B cell (primary cell): ENCODE measurements around the gene MLLT6. TPM values are rescaled to one million over a fixed set of nuclear protein-coding genes. Genes with fewer than 3 reads are reported as not detected.

Experiments used
- ATAC-seq: fragments of 200-7000 bp; cut with Tn5 transposase; one replicate; pipeline ENCODE4 v1.10.0; 2021; ENCODE audit warnings: low read depth, mild to moderate bottlenecking, moderate number of reproducible peaks, moderate library complexity
- CTCF ChIA-PET: fragments of 350-600 bp; sonication (Branson Sonifier 250); formaldehyde crosslinking; loops from one replicate; lab custom pipeline; 2021; ENCODE audit warnings: antibody characterized with exemption, inconsistent platforms; lab: Charles Lee
- POLR2A ChIA-PET: fragments of 350-600 bp; sonication (Branson Sonifier 250); formaldehyde crosslinking; loops from one replicate; lab custom pipeline; 2021; ENCODE audit warnings: antibody characterized with exemption; lab: Charles Lee
- DNase-seq: peaks from one replicate; pipeline ENCODE4 v3.0.0; 2013
- H2AFZ ChIP-seq: 2 replicates; pipeline ENCODE4 v1.6.1; 2012; ENCODE audit warnings: mild to moderate bottlenecking, low read depth, low read length; ENCODE audit not compliant: insufficient read depth, poor library complexity, severe bottlenecking
- H3K27ac ChIP-seq, 2 donors: 1 replicate in 1 of 2; 2 replicates in 1 of 2; pipeline ENCODE4 v1.5.1; 2012 to 2013; ENCODE audit warnings: low read length in 2 of 2, mild to moderate bottlenecking in 2 of 2, moderate library complexity in 1 of 2
- H3K27me3 ChIP-seq, 4 experiments: fragments of 200-600 bp in 1 of 4; sonication (generic) in 1 of 4; replicated peaks in 1 of 4; 1 replicate in 2 of 4; 2 replicates in 2 of 4; pipeline versions ENCODE4 v1.6.1 to v1.7.0; 2013 to 2016; ENCODE audit warnings: low read length in 3 of 4, mild to moderate bottlenecking in 2 of 4, mixed read lengths in 1 of 4, moderate library complexity in 1 of 4; ENCODE audit not compliant: insufficient read depth in 4 of 4, control insufficient read depth in 3 of 4; ENCODE audit errors: control extremely low read depth in 1 of 4
- H3K36me3 ChIP-seq, 2 experiments: replicated peaks in 1 of 2; 1 replicate in 1 of 2; 2 replicates in 1 of 2; pipeline versions ENCODE4 v1.6.1 to v1.7.1; 2013; ENCODE audit warnings: low read length in 1 of 2; ENCODE audit not compliant: insufficient read depth in 2 of 2, control insufficient read depth in 1 of 2; ENCODE audit errors: control extremely low read depth in 1 of 2, extremely low read depth in 1 of 2
- H3K4me1 ChIP-seq, 2 donors: fragments of 200-600 bp in 1 of 2; sonication (generic) in 1 of 2; 1 replicate in 1 of 2; 2 replicates in 1 of 2; pipeline versions ENCODE4 v1.5.1 to v1.6.1; 2013 to 2017; ENCODE audit warnings: low read length in 2 of 2; ENCODE audit not compliant: control insufficient read depth in 2 of 2, insufficient read depth in 2 of 2
- H3K4me2 ChIP-seq: replicated peaks from 2 replicates; pipeline ENCODE3; 2012; ENCODE audit warnings: mild to moderate bottlenecking, low read depth, low read length; ENCODE audit not compliant: poor library complexity, severe bottlenecking
- H3K4me3 ChIP-seq, 5 experiments: fragments of 200-600 bp in 1 of 5; sonication (generic) in 1 of 5; 1 replicate in 3 of 5; 2 replicates in 2 of 5; pipeline versions ENCODE4 v1.5.1 to v1.7.0; 2011 to 2016; ENCODE audit warnings: low read length in 4 of 5, mild to moderate bottlenecking in 4 of 5, low read depth in 2 of 5, control low read depth in 1 of 5, moderate library complexity in 1 of 5; ENCODE audit not compliant: insufficient read depth in 1 of 5; ENCODE audit errors: control extremely low read depth in 1 of 5, extremely low read depth in 1 of 5
- H3K79me2 ChIP-seq: fragments of 200-600 bp; sonication (generic); one replicate; pipeline ENCODE4 v1.6.0; 2016; ENCODE audit warnings: low read length; ENCODE audit not compliant: control insufficient read depth, insufficient read depth
- H3K9ac ChIP-seq: fragments of 200-600 bp; sonication (generic); 2 replicates; pipeline ENCODE4 v1.6.1; 2017; ENCODE audit warnings: mild to moderate bottlenecking, low read length, moderate library complexity
- H3K9me3 ChIP-seq, 3 donors: one replicate each; pipeline versions ENCODE4 v1.6.1 to v1.7.1; 2013; ENCODE audit warnings: low read length in 2 of 3; ENCODE audit not compliant: control insufficient read depth in 2 of 3, insufficient read depth in 1 of 3; ENCODE audit errors: control extremely low read depth in 1 of 3
- H4K20me1 ChIP-seq: 2 replicates; pipeline ENCODE4 v1.6.0; 2012; ENCODE audit warnings: mild to moderate bottlenecking, low read length; ENCODE audit not compliant: insufficient read depth, control insufficient read depth, poor library complexity, severe bottlenecking
- H3K27ac Mint-ChIP-seq: one replicate; pipeline ENCODE4 v1.8.0; 2021; ENCODE audit warnings: mixed read lengths
- H3K27me3 Mint-ChIP-seq: one replicate; pipeline ENCODE4 v1.8.0; 2021; ENCODE audit warnings: mixed read lengths
- H3K4me1 Mint-ChIP-seq: one replicate; pipeline ENCODE4 v1.8.0; 2021; ENCODE audit warnings: mixed read lengths
- H3K4me3 Mint-ChIP-seq: one replicate; pipeline ENCODE4 v1.8.0; 2021; ENCODE audit warnings: mixed read lengths
- H3K9me3 Mint-ChIP-seq: one replicate; pipeline ENCODE4 v1.8.0; 2022; ENCODE audit warnings: mixed read lengths; ENCODE audit not compliant: insufficient read depth
- EZH2 ChIP-seq: IDR thresholded peaks from 2 replicates; pipeline ENCODE4 v1.6.1; 2012; ENCODE audit warnings: borderline replicate concordance, low read depth, mild to moderate bottlenecking, moderate library complexity, low read length; ENCODE audit not compliant: insufficient read depth, poor library complexity, severe bottlenecking
- WGBS: methylation state at CpG from one replicate; pipeline ENCODE4 v1.1.5; 2013; ENCODE audit warnings: missing lambda C conversion rate; ENCODE audit not compliant: insufficient coverage; 5-methylcytosine and 5-hydroxymethylcytosine counted together
- intact Hi-C: fragments of 100-400 bp; cut with micrococcal nuclease; formaldehyde crosslinking; loops from one replicate; pipeline ENCODE4 v1.10.0; 2022
- polyA plus RNA-seq: library from polyadenylated mRNA; depleted of rRNA; stranded (reverse); fragments of >200 nt; gene quantifications from 2 replicates; pipeline ENCODE4 v1.2.3, GENCODE V29; 2012
- total RNA-seq, 2 donors: library from RNA; stranded (reverse); fragments of 120-200 nt in 1 of 2; gene quantifications; 1 replicate in 1 of 2; 2 replicates in 1 of 2; pipeline versions ENCODE4 v1.2.3 to v1.2.4, GENCODE V29; 2013 to 2022
- TF ChIP-seq, protein P1 (sequence below): fragments of 200-600 bp; IDR thresholded peaks from one replicate; pipeline ENCODE4 v1.8.0; 2022; ENCODE audit warnings: antibody characterized with exemption, mild to moderate bottlenecking

Gene MLLT6
- total and polyA plus RNA-seq, 2 donors (not counting 1 experiment from before 2014, with no cell fraction given), result 165 to 288 TPM

DNA sequence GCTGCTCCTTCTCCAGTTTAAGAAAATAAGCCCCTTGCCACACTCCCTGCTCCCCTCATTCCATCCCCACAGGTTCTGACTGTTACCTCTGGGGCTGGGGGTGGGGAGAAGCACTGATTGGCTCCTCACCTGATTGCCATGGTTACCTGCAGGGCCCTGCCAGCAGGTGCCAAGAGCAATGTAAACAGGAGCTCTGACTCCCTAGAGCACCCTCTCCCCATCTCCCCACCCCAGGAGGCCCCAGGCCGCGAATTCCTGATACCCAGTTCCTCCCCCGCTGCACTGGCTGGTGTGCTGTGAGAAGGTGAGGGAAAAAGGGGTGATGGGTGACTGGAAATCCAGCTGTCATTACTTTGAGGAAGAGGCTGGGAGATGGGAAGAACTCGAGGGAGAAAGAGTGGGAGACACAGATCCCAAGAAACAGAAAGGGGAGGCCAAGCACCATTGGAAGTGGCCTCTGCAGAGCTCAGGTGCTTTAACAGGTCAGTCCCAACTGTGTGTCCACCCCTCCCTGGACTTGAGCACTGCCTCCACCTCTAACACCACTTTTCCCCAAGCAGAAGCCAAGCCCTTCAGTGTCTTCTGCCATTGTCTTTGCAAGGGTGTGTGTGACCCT lies 38.6 kb downstream of the MLLT6 start:
- intact Hi-C loops, result no loop called here
- no peak overlapping the region for H3K9ac ChIP-seq
- peaks cover 18% of the 10 kb centered on the region for H3K27me3 Mint-ChIP-seq
- H3K27ac ChIP-seq, result no peak overlapping the region
- H3K36me3 ChIP-seq, result no peaks in the 10 kb centered on the region
- no peak overlapping the region for H3K4me3 ChIP-seq
- H3K79me2 ChIP-seq, result peaks cover 4% of the 10 kb centered on the region
- H3K4me1 ChIP-seq, result peaks cover 30 to 32% of the 10 kb centered on the region in 2 donors
- no peaks in the 10 kb centered on the region for H3K9me3 ChIP-seq
- CTCF ChIA-PET, result interaction anchor here (3.2 kb wide), 1 partner anchor 9 kb away, joined by 20 read pairs; no protein-coding TSS in a partner anchor
- H2AFZ ChIP-seq, result no peak overlapping the region
- TF ChIP-seq, protein P1, sequence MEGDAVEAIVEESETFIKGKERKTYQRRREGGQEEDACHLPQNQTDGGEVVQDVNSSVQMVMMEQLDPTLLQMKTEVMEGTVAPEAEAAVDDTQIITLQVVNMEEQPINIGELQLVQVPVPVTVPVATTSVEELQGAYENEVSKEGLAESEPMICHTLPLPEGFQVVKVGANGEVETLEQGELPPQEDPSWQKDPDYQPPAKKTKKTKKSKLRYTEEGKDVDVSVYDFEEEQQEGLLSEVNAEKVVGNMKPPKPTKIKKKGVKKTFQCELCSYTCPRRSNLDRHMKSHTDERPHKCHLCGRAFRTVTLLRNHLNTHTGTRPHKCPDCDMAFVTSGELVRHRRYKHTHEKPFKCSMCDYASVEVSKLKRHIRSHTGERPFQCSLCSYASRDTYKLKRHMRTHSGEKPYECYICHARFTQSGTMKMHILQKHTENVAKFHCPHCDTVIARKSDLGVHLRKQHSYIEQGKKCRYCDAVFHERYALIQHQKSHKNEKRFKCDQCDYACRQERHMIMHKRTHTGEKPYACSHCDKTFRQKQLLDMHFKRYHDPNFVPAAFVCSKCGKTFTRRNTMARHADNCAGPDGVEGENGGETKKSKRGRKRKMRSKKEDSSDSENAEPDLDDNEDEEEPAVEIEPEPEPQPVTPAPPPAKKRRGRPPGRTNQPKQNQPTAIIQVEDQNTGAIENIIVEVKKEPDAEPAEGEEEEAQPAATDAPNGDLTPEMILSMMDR, result no peak
- no peak for TF ChIP-seq EZH2
- no peak overlapping the region for H3K27ac Mint-ChIP-seq
- no peak overlapping the region for H3K4me2 ChIP-seq
- peaks cover 18% of the 10 kb centered on the region for H3K4me1 Mint-ChIP-seq
- DNase-seq (no peak), ATAC-seq (no peak)
- 86% methylated on average over 2 of the region's 4 CpGs for WGBS
- H3K27me3 ChIP-seq, result peaks cover 0 to 31% (median 5%) of the 10 kb centered on the region in 4 experiments
- H4K20me1 ChIP-seq, result no peaks in the 10 kb centered on the region
- H3K9me3 Mint-ChIP-seq, result no peaks in the 10 kb centered on the region
- H3K4me3 Mint-ChIP-seq, result no peak overlapping the region
- POLR2A ChIA-PET, result no interaction called here

DNA sequence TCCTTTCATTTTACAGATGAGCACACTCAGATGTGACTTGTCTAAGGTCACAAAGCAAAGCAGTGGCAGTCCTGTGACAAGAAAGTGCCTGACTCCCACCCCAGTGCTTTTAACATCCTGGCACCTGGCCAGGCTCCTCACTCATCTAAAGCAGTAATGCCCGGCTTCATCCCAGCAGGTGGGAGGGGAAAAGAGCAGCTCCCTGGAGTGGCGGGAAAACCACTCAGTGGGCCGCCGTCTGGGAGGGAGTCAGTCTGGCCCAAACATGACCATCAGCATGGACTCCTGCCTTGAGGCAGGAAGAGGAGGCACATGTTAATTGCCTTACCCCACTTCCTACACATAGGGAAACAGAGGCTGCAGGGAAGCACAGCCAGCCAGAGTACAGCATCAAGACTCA lies 40.5 kb downstream of the MLLT6 start:
- H3K4me1 ChIP-seq, result peaks cover 49 to 51% of the 10 kb centered on the region in 2 donors
- H3K9me3 ChIP-seq, result peaks cover 0 to 9% (median 0%) of the 10 kb centered on the region in 3 donors
- Mint-ChIP-seq H3K4me3 (no peak overlapping the region), H3K4me1 (peaks cover 33% of the 10 kb centered on the region), H3K27me3 (peaks cover 25% of the 10 kb centered on the region), H3K27ac (no peak overlapping the region), H3K9me3 (no peaks in the 10 kb centered on the region)
- ATAC-seq, result no peak
- DNase-seq, result no peak
- H2AFZ ChIP-seq, result no peak overlapping the region
- H3K79me2 ChIP-seq, result peaks cover 4% of the 10 kb centered on the region
- POLR2A ChIA-PET, result interaction anchor here (1.6 kb wide), 1 partner anchor 15 kb away, joined by 7 read pairs; the partner anchor contains the start of gene CISD3
- CTCF ChIA-PET, result interaction anchor here (3.2 kb wide), 1 partner anchor 11 kb away, joined by 20 read pairs; no protein-coding TSS in a partner anchor
- H3K27ac ChIP-seq, result no peak overlapping the region
- H4K20me1 ChIP-seq, result peaks cover 10% of the 10 kb centered on the region
- no peak overlapping the region for H3K4me2 ChIP-seq
- intact Hi-C loops, result no loop called here
- no peak overlapping the region for H3K4me3 ChIP-seq
- 60% methylated on average over 1 of the region's 4 CpGs for WGBS
- peaks cover 0 to 49% (median 19%) of the 10 kb centered on the region in 4 experiments for H3K27me3 ChIP-seq
- TF ChIP-seq EZH2, result no peak
- TF ChIP-seq, protein P1, result no peak
- no peaks in the 10 kb centered on the region for H3K36me3 ChIP-seq
- H3K9ac ChIP-seq, result no peak overlapping the region
